Measurements from ENCODE around the gene GCK. TPM values are rescaled to one million over a fixed set of nuclear protein-coding genes. Genes with fewer than 3 reads are reported as not detected.

The GCK gene
- total and polyA plus RNA-seq, 2 donors (not counting 3 experiments of a cell fraction or from before 2014, with no cell fraction given) = 0.17 to 0.51 TPM

DNA sequence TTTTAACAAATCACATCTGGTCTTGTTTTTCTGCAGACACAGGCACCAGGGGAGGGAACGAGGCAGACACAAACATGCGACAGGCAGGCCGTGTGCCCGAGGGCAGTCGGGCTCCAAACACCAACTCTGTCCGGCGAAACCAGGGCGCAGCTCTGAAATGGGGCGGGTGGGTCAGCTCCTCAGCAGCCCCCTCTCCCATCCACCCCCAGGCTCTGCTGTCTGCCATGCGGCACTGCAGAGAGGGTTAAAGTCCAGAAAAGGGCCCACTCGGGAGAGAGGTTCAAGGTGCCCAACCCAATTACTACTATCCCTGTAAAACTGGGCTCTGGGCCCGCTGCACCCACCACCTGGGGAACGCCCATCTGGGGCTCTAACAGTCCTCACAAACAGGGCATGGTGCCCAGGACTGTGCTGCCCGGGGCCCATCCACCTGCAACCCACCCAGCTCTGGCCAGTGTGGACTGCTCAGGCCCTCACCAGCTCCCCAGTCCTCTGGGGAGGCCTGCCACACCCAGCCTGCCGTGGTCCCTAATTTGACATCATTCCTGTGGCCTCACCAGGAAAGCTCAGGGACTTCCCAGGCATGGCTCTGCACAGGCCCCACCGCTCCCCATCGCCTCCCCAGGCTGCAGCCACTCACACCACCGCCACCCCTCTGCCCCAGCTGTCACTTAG lies 30.3 kb upstream of the GCK start:
- Histone ChIP-seq H3K36me3 (ENCODE audit: control insufficient read depth in 2 of 2, extremely low read depth in 1 of 2, insufficient read depth in 2 of 2, low read length in 2 of 2) (no peaks in the 10 kb centered on the region), H3K79me2 (ENCODE audit: control insufficient read depth, insufficient read depth, low read length) (no peaks in the 10 kb centered on the region), H4K20me1 (replicated peaks; ENCODE audit: control insufficient read depth, extremely low read depth, insufficient read depth, low read length) (no peaks in the 10 kb centered on the region), H3K9ac (replicated peaks; ENCODE audit: extremely low read depth, insufficient read depth, low read length) (no peak overlapping the region), H3K4me3 (replicated peaks in 1 of 3; ENCODE audit: insufficient read depth in 1 of 3, low read depth in 1 of 3, low read length in 3 of 3) (no peak overlapping the region), H3K9me1 (replicated peaks; ENCODE audit: control insufficient read depth, extremely low read depth, insufficient read depth, low read length) (no peaks in the 10 kb centered on the region), H3K27ac (ENCODE audit: insufficient read depth, low read depth, low read length) (no peak overlapping the region), H3K4me2 (ENCODE audit: insufficient read depth, low read length) (no peak overlapping the region), H3K27me3 (ENCODE audit: control insufficient read depth in 2 of 2, insufficient read depth in 2 of 2, low read length in 2 of 2) (no peaks in the 10 kb centered on the region), H2AFZ (ENCODE audit: low read depth, low read length) (no peak overlapping the region), H3K9me3 (replicated peaks; ENCODE audit: control insufficient read depth, insufficient read depth, low read length) (no peaks in the 10 kb centered on the region), H3K4me1 (ENCODE audit: control insufficient read depth, extremely low read depth, insufficient read depth, low read length) (no peaks in the 10 kb centered on the region)
- TF ChIP-seq EZH2 (IDR thresholded peaks at IDR 0.05; ENCODE audit: borderline replicate concordance, low read depth, low read length, severe bottlenecking) (no peak), FOS (IDR thresholded peaks at IDR 0.05; ENCODE audit: borderline replicate concordance, insufficient read depth, low read length) (no peak), POLR2A (IDR thresholded peaks at IDR 0.05; ENCODE audit: low read depth, low read length) (no peak), POLR2AphosphoS5 (IDR thresholded peaks at IDR 0.05; ENCODE audit: insufficient read depth, low read depth, low read length) (no peak), GATA2 (IDR thresholded peaks at IDR 0.05; ENCODE audit: insufficient read depth, insufficient read length, low read depth, low read length) (no peak), JUN (IDR thresholded peaks at IDR 0.05; ENCODE audit: borderline replicate concordance, insufficient read depth, insufficient read length, low read depth) (no peak), MYC (IDR thresholded peaks at IDR 0.05; ENCODE audit: low read depth, low read length) (no peak)
- TF ChIP-seq, protein P1, sequence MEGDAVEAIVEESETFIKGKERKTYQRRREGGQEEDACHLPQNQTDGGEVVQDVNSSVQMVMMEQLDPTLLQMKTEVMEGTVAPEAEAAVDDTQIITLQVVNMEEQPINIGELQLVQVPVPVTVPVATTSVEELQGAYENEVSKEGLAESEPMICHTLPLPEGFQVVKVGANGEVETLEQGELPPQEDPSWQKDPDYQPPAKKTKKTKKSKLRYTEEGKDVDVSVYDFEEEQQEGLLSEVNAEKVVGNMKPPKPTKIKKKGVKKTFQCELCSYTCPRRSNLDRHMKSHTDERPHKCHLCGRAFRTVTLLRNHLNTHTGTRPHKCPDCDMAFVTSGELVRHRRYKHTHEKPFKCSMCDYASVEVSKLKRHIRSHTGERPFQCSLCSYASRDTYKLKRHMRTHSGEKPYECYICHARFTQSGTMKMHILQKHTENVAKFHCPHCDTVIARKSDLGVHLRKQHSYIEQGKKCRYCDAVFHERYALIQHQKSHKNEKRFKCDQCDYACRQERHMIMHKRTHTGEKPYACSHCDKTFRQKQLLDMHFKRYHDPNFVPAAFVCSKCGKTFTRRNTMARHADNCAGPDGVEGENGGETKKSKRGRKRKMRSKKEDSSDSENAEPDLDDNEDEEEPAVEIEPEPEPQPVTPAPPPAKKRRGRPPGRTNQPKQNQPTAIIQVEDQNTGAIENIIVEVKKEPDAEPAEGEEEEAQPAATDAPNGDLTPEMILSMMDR (IDR thresholded peaks at IDR 0.05; ENCODE audit: extremely low read depth in 1 of 2, insufficient read depth in 1 of 2, low read depth in 1 of 2, low read length in 2 of 2) = no peak
- TF ChIP-seq, protein P2, sequence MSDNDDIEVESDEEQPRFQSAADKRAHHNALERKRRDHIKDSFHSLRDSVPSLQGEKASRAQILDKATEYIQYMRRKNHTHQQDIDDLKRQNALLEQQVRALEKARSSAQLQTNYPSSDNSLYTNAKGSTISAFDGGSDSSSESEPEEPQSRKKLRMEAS (IDR thresholded peaks at IDR 0.05; ENCODE audit: insufficient read depth, insufficient read length) = no peak
- no peak for FAIRE-seq
- intact Hi-C loops (cut with micrococcal nuclease) = no loop called here
- dilution Hi-C loops (cut with MboI; ENCODE audit: extremely low pct_ligation_motif_present, low sequenced_read_pairs) = no loop called here
- CTCF ChIA-PET = interaction anchor here (0.7 to 1.8 kb wide), 4 partner anchors 16 to 346 kb away, joined by 3 to 8 read pairs (median 3); no protein-coding TSS in a partner anchor
- DNase-seq (ENCODE audit: low read depth, low spot score) = no peak
- no TSS peak for BruUV-seq (replicated peaks)
- POLR2A ChIA-PET = no interaction called here
